ENCODE data around the gene SNRPD3. TPM values are rescaled to one million over a fixed set of nuclear protein-coding genes. Genes with fewer than 3 reads are reported as not detected.
"Not testable (repeated sequence)": the region's sequence is repeated elsewhere in the genome, so short reads cannot be mapped to it uniquely, and the experiment has no call there.

The SNRPD3 gene
- total RNA-seq, 1 experiment from 2014 or later = 270 TPM

DNA sequence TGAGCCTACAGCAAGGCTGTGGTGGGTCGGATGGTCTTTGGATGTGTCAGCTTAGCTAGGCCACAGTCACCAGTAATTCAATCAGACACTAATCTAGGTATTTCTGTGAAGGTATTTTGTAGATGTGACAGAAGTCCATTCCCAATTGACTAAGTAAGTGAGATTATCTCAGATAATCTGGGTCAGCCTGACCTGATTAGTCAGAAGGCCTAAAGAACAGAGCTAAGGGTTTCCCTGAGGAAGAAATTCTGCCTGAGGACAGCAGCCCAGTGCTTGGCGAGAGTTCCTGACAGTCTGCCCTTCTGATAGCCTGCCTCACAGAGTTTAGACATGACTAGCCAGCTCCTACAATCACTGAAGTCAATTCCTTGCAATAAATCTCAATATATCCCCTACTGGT, 29.6 kb upstream of the SNRPD3 start:
- Histone ChIP-seq H3K9me2 (replicated peaks; ENCODE audit: low read length) (no peaks in the 10 kb centered on the region), H3K9me3 (ENCODE audit: low read length) (no peaks in the 10 kb centered on the region), H3F3A (ENCODE audit: low read length, unreplicated experiment) (no peaks in the 10 kb centered on the region), H3K27me3 (ENCODE audit: low read length) (no peaks in the 10 kb centered on the region), H3K36me3 (ENCODE audit: low read depth, low read length) (no peaks in the 10 kb centered on the region), H3K4me2 (ENCODE audit: low read length) (no peak overlapping the region), H3K4me1 (ENCODE audit: insufficient read depth, low read length) (no peaks in the 10 kb centered on the region), H3K27ac (ENCODE audit: low read length) (no peak overlapping the region), H3K79me2 (ENCODE audit: low read length) (no peaks in the 10 kb centered on the region), H4K20me1 (ENCODE audit: low read length) (no peaks in the 10 kb centered on the region), H2AFZ (ENCODE audit: low read length) (no peak overlapping the region), H3K4me3 (ENCODE audit: low read length) (no peak overlapping the region), H3K9ac (ENCODE audit: low read length) (no peak overlapping the region)
- ATAC-seq (no peak), DNase-seq (no peak)
- no peak for TF ChIP-seq EZH2 (IDR thresholded peaks at IDR 0.05; ENCODE audit: low read length, unreplicated experiment)
- TF ChIP-seq, protein P1, sequence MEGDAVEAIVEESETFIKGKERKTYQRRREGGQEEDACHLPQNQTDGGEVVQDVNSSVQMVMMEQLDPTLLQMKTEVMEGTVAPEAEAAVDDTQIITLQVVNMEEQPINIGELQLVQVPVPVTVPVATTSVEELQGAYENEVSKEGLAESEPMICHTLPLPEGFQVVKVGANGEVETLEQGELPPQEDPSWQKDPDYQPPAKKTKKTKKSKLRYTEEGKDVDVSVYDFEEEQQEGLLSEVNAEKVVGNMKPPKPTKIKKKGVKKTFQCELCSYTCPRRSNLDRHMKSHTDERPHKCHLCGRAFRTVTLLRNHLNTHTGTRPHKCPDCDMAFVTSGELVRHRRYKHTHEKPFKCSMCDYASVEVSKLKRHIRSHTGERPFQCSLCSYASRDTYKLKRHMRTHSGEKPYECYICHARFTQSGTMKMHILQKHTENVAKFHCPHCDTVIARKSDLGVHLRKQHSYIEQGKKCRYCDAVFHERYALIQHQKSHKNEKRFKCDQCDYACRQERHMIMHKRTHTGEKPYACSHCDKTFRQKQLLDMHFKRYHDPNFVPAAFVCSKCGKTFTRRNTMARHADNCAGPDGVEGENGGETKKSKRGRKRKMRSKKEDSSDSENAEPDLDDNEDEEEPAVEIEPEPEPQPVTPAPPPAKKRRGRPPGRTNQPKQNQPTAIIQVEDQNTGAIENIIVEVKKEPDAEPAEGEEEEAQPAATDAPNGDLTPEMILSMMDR (conservative IDR thresholded peaks at IDR 0.05; ENCODE audit: low read depth, low read length) = no peak
- no peak for TF ChIP-seq EZH2phosphoT487 (IDR thresholded peaks at IDR 0.05; ENCODE audit: borderline replicate concordance, low read length)
- POLR2A ChIA-PET (ENCODE audit: unreplicated experiment) = no interaction called here
- no TSS peak for BruUV-seq (replicated peaks)
- CTCF ChIA-PET = interaction anchor here (1.3 kb wide), 1 partner anchor 12 kb away, joined by 3 read pairs; no protein-coding TSS in a partner anchor
- intact Hi-C loops (cut with micrococcal nuclease) = no loop called here

DNA sequence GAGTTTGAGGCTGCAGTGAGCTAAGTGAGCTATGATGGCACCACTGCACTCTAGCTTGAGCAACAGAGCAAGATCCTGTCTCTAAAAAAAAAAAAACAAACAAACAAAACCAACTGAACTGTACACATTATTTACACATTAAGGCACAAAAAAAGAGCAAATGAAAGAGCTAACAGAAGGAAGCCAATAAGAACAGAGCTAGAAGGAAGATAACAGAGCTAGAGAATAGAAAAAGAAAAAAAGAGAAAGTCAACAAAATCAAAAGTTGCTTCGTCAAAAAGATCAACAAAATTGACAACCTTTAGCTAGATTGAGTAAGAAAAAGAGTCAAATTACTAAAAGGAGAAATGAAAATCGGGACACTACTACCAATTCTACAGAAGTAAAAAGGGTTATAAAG, 25.9 kb upstream of the SNRPD3 start:
- H3K9me2 ChIP-seq (replicated peaks; ENCODE audit: low read length) = no peaks in the 10 kb centered on the region
- ATAC-seq (no peak), DNase-seq (no peak)
- ChIA-PET CTCF (interaction anchor here (0.6 kb wide), 1 partner anchor 65 kb away, joined by 3 read pairs; no protein-coding TSS in a partner anchor), POLR2A (ENCODE audit: unreplicated experiment) (no interaction called here)
- H3K9me3 ChIP-seq (ENCODE audit: low read length) = no peaks in the 10 kb centered on the region
- no peaks in the 10 kb centered on the region for H3F3A ChIP-seq (ENCODE audit: low read length, unreplicated experiment)
- no peaks in the 10 kb centered on the region for H4K20me1 ChIP-seq (ENCODE audit: low read length)
- H3K36me3 ChIP-seq (ENCODE audit: low read depth, low read length) = no peaks in the 10 kb centered on the region
- H3K79me2 ChIP-seq (ENCODE audit: low read length) = no peaks in the 10 kb centered on the region
- H3K4me2 ChIP-seq (ENCODE audit: low read length) = no peak overlapping the region
- H3K4me1 ChIP-seq (ENCODE audit: insufficient read depth, low read length) = no peaks in the 10 kb centered on the region
- intact Hi-C loops (cut with micrococcal nuclease) = no loop called here
- no peak overlapping the region for H3K9ac ChIP-seq (ENCODE audit: low read length)
- no peak overlapping the region for H3K27ac ChIP-seq (ENCODE audit: low read length)
- TF ChIP-seq, protein P1 (conservative IDR thresholded peaks at IDR 0.05; ENCODE audit: low read depth, low read length) = no peak
- TF ChIP-seq EZH2 (IDR thresholded peaks at IDR 0.05; ENCODE audit: low read length, unreplicated experiment) (no peak), EZH2phosphoT487 (IDR thresholded peaks at IDR 0.05; ENCODE audit: borderline replicate concordance, low read length) (no peak)
- H3K4me3 ChIP-seq (ENCODE audit: low read length) = no peak overlapping the region
- no peak overlapping the region for H2AFZ ChIP-seq (ENCODE audit: low read length)
- no TSS peak for BruUV-seq (replicated peaks)
- H3K27me3 ChIP-seq (ENCODE audit: low read length) = no peaks in the 10 kb centered on the region

DNA sequence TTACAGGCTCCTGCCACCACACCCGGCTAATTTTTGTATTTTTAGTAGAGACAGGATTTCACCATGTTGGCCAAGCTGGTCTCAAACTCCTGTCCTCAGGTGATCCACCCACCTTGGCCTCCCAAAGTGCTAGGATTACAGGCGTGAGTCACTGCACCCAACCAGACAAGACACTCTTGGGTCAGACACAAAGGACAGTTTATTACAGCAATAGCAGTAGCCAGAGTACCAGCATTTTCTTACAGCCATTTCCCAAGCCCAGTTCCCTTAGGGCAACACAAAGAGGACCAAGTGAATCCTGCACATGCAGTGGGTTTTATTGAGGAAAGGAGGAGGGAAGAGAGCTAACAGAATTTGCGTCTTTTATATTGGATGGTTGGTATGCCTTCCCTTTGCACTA, 24.8 kb upstream of the SNRPD3 start:
- H3K27me3 ChIP-seq (ENCODE audit: low read length); BruUV-seq (replicated peaks); H3K9ac ChIP-seq (ENCODE audit: low read length); H2AFZ ChIP-seq (ENCODE audit: low read length); H3K4me1 ChIP-seq (ENCODE audit: insufficient read depth, low read length); H3K36me3 ChIP-seq (ENCODE audit: low read depth, low read length); ATAC-seq; H3K4me2 ChIP-seq (ENCODE audit: low read length); intact Hi-C loops (cut with micrococcal nuclease); DNase-seq; H3K79me2 ChIP-seq (ENCODE audit: low read length); H3K9me2 ChIP-seq (replicated peaks; ENCODE audit: low read length); H3F3A ChIP-seq (ENCODE audit: low read length, unreplicated experiment); H3K27ac ChIP-seq (ENCODE audit: low read length); CTCF ChIA-PET; H3K4me3 ChIP-seq (ENCODE audit: low read length); H3K9me3 ChIP-seq (ENCODE audit: low read length); POLR2A ChIA-PET (ENCODE audit: unreplicated experiment); H4K20me1 ChIP-seq (ENCODE audit: low read length): not testable (repeated sequence)

Measured in PC-3 (cell line).